Endothelial cell of umbilical vein (primary cell): ENCODE results near the gene ARHGEF28. TPM values are rescaled to one million over a fixed set of nuclear protein-coding genes. Genes with fewer than 3 reads are reported as not detected.

Experiments
- BruUV-seq: library from RNA; stranded (reverse); fragments of 400-500 nt; replicated peaks from 2 replicates; lab custom pipeline; 2021; lab: Mats Ljungman, UMichigan
- CTCF ChIA-PET: fragments of 300-600, 350-600 bp; sonication (Branson Sonifier 250); formaldehyde crosslinking; loops from one replicate; lab custom pipeline; 2021; ENCODE audit warnings: antibody characterized with exemption, inconsistent platforms; lab: Charles Lee
- POLR2A ChIA-PET: fragments of 300-600, 350-600 bp; sonication (Branson Sonifier 250); formaldehyde crosslinking; loops from one replicate; lab custom pipeline; 2021; ENCODE audit warnings: antibody characterized with exemption, inconsistent platforms; lab: Charles Lee
- DNase-seq: peaks from one replicate; pipeline ENCODE4 v3.0.0-alpha.2; 2011; ENCODE audit warnings: low read depth, low spot score
- FAIRE-seq: peaks from 2 replicates; lab custom pipeline; 2011; peaks lifted over from hg19 to GRCh38; lab: Jason Lieb, UNC
- H2AFZ ChIP-seq: 2 replicates; pipeline ENCODE4 v1.6.0; 2012; ENCODE audit warnings: low read depth, low read length, control low read depth, inconsistent platforms
- H3K27ac ChIP-seq: 2 replicates; pipeline ENCODE4 v1.5.1; 2011; ENCODE audit warnings: low read depth, mild to moderate bottlenecking, control low read depth, low read length, moderate library complexity; ENCODE audit not compliant: insufficient read depth
- H3K27me3 ChIP-seq, 2 experiments: 2 replicates each; pipeline versions ENCODE4 v1.6.0 to v1.6.1; 2011; ENCODE audit warnings: low read length in 2 of 2, mixed read lengths in 1 of 2; ENCODE audit not compliant: control insufficient read depth in 2 of 2, insufficient read depth in 2 of 2
- H3K36me3 ChIP-seq, 2 experiments: 2 replicates in 1 of 2; 3 replicates in 1 of 2; pipeline ENCODE4 v1.5.1; 2011; ENCODE audit warnings: low read length in 2 of 2, mild to moderate bottlenecking in 1 of 2, moderate library complexity in 1 of 2; ENCODE audit not compliant: control insufficient read depth in 2 of 2, insufficient read depth in 2 of 2; ENCODE audit errors: extremely low read depth in 1 of 2
- H3K4me1 ChIP-seq: 3 replicates; pipeline ENCODE4 v1.5.1; 2011; ENCODE audit warnings: mild to moderate bottlenecking, low read length; ENCODE audit not compliant: control insufficient read depth, insufficient read depth; ENCODE audit errors: extremely low read depth
- H3K4me2 ChIP-seq: 2 replicates; pipeline ENCODE4 v1.6.1; 2011; ENCODE audit warnings: low read length, control low read depth, mixed read lengths; ENCODE audit not compliant: insufficient read depth
- H3K4me3 ChIP-seq, 3 experiments: fragments of 200-600 bp in 1 of 3; sonication (generic), shearing (Covaris generic) in 1 of 3; replicated peaks in 1 of 3; 2 replicates each; pipeline ENCODE4 v1.5.1; 2011 to 2016; ENCODE audit warnings: control low read depth in 3 of 3, low read length in 3 of 3, mild to moderate bottlenecking in 2 of 3, inconsistent platforms in 1 of 3, low read depth in 1 of 3, moderate library complexity in 1 of 3; ENCODE audit not compliant: insufficient read depth in 1 of 3
- H3K79me2 ChIP-seq: 2 replicates; pipeline ENCODE4 v1.6.0; 2012; ENCODE audit warnings: low read length, inconsistent platforms; ENCODE audit not compliant: control insufficient read depth, insufficient read depth
- H3K9ac ChIP-seq: replicated peaks from 2 replicates; pipeline ENCODE3; 2011; ENCODE audit warnings: low read length, control low read depth; ENCODE audit not compliant: insufficient read depth; ENCODE audit errors: extremely low read depth
- H3K9me1 ChIP-seq: replicated peaks from 3 replicates; pipeline ENCODE4 v1.6.0; 2011; ENCODE audit warnings: mild to moderate bottlenecking, low read length; ENCODE audit not compliant: control insufficient read depth, insufficient read depth; ENCODE audit errors: extremely low read depth
- H3K9me3 ChIP-seq: replicated peaks from 2 replicates; pipeline ENCODE4 v1.5.1; 2012; ENCODE audit warnings: low read length, inconsistent platforms; ENCODE audit not compliant: control insufficient read depth, insufficient read depth
- H4K20me1 ChIP-seq: replicated peaks from 2 replicates; pipeline ENCODE3; 2011; ENCODE audit warnings: mild to moderate bottlenecking, low read length; ENCODE audit not compliant: control insufficient read depth, insufficient read depth; ENCODE audit errors: extremely low read depth
- CTCF ChIP-seq, 2 donors: IDR thresholded peaks; 1 replicate in 1 of 2; 2 replicates in 1 of 2; pipeline ENCODE4 v1.5.1; 2011; ENCODE audit warnings: low read length in 2 of 2, mild to moderate bottlenecking in 2 of 2, moderate library complexity in 2 of 2, control low read depth in 1 of 2, inconsistent platforms in 1 of 2, low read depth in 1 of 2; ENCODE audit not compliant: insufficient read depth in 1 of 2; ENCODE audit errors: extremely low read depth in 1 of 2
- EZH2 ChIP-seq: IDR thresholded peaks from 2 replicates; pipeline ENCODE4 v1.6.1; 2012; ENCODE audit warnings: borderline replicate concordance, low read depth, mild to moderate bottlenecking, moderate library complexity, low read length, inconsistent platforms; ENCODE audit not compliant: severe bottlenecking
- FOS ChIP-seq: IDR thresholded peaks from 2 replicates; pipeline ENCODE4 v1.6.1; 2011; ENCODE audit warnings: mild to moderate bottlenecking, low read length, moderate library complexity, borderline replicate concordance; ENCODE audit not compliant: insufficient read depth
- GATA2 ChIP-seq: IDR thresholded peaks from 2 replicates; pipeline ENCODE4 v1.7.0; 2011; ENCODE audit warnings: low read depth, mild to moderate bottlenecking, moderate library complexity, mixed read lengths, low read length; ENCODE audit not compliant: insufficient read length, insufficient read depth
- JUN ChIP-seq: IDR thresholded peaks from 2 replicates; pipeline ENCODE4 v1.6.1; 2011; ENCODE audit warnings: borderline replicate concordance, low read depth; ENCODE audit not compliant: insufficient read length, insufficient read depth
- MAX ChIP-seq: IDR thresholded peaks from 2 replicates; pipeline ENCODE4 v1.6.1; 2011; ENCODE audit not compliant: insufficient read depth, insufficient read length
- MYC ChIP-seq: IDR thresholded peaks from one replicate; pipeline ENCODE4 v1.6.1; 2011; ENCODE audit warnings: mild to moderate bottlenecking, low read depth, low read length
- POLR2A ChIP-seq: IDR thresholded peaks from 2 replicates; pipeline ENCODE4 v1.6.1; 2012; ENCODE audit warnings: low read depth, mild to moderate bottlenecking, control low read depth, low read length
- POLR2AphosphoS5 ChIP-seq: IDR thresholded peaks from 2 replicates; pipeline ENCODE4 v1.6.1; 2012; ENCODE audit warnings: low read depth, mild to moderate bottlenecking, control low read depth, low read length, moderate library complexity; ENCODE audit not compliant: insufficient read depth
- dilution Hi-C: fragments of 300-500 bp; cut with MboI; formaldehyde crosslinking; loops from one replicate; pipeline ENCODE4 v1.15.0; 2019; ENCODE audit warnings: low sequenced_read_pairs; ENCODE audit not compliant: extremely low pct_ligation_motif_present
- intact Hi-C: fragments of 100-400 bp; cut with micrococcal nuclease; formaldehyde crosslinking; loops from one replicate; pipeline ENCODE4 v1.10.0; 2022
- polyA plus RNA-seq, 4 experiments: library from polyadenylated mRNA; depleted of rRNA in 3 of 4; stranded (reverse) in 3 of 4; unstranded in 1 of 4; fragments of >200 nt; gene quantifications; 2 replicates each; pipeline versions ENCODE4 v1.2.1 to v1.2.3, GENCODE V29; 2011 to 2012; ENCODE audit warnings: missing spikeins in 1 of 4
- total RNA-seq: library from RNA; stranded (reverse); gene quantifications from 2 replicates; pipeline ENCODE4 v1.2.3, GENCODE V29; 2021

ARHGEF28 gene
- total and polyA plus RNA-seq, 2 donors (not counting 3 experiments of a cell fraction or from before 2014, with no cell fraction given), result 29.5 to 108 TPM

- Histone ChIP-seq H3K9me1 (no peaks in the 10 kb centered on the region), H4K20me1 (no peaks in the 10 kb centered on the region), H3K79me2 (no peaks in the 10 kb centered on the region), H3K4me3 (no peak overlapping the region), H3K27ac (no peak overlapping the region), H3K4me2 (no peak overlapping the region), H3K9ac (no peak overlapping the region), H3K36me3 (peaks cover 22 to 53% of the 10 kb centered on the region in 2 experiments), H3K4me1 (no peaks in the 10 kb centered on the region), H3K9me3 (no peaks in the 10 kb centered on the region), H2AFZ (no peak overlapping the region), H3K27me3 (no peaks in the 10 kb centered on the region)
- ChIA-PET CTCF (no interaction called here), POLR2A (no interaction called here)
- TF ChIP-seq MAX (no peak), MYC (no peak), JUN (no peak), FOS (no peak), POLR2A (no peak), CTCF (IDR thresholded peaks at IDR 0.05; ENCODE audit: extremely low read depth in 1 of 2, insufficient read depth in 1 of 2, low read depth in 1 of 2, low read length in 2 of 2) (no peak), POLR2AphosphoS5 (no peak), GATA2 (no peak), EZH2 (no peak)
- no TSS peak for BruUV-seq
- DNase-seq, result no peak
- intact Hi-C loops (no loop called here), dilution Hi-C loops (no loop called here)
- FAIRE-seq, result no peak
Measured at GRCh38 chr5:73896097-73896496, 270.1 kb downstream of the ARHGEF28 start.
